Prostate gland (tissue), 2 donors: ENCODE data around the gene FAM117B. TPM values are rescaled to one million over a fixed set of nuclear protein-coding genes. Genes with fewer than 3 reads are reported as not detected.

Experiments
- DNase-seq: peaks from one replicate; pipeline ENCODE4 v3.0.0-alpha.2; 2019; ENCODE audit warnings: low spot score
- H3K27ac ChIP-seq, 2 donors: fragments of 200-600 bp; sonication (generic); 2 replicates each; pipeline ENCODE4 v1.5.1; 2017 to 2019
- H3K27me3 ChIP-seq: fragments of 200-600 bp; sonication (generic); replicated peaks from 2 replicates; pipeline ENCODE4 v1.5.1; 2019; ENCODE audit not compliant: insufficient read depth
- H3K36me3 ChIP-seq, 2 donors: fragments of 200-600 bp; sonication (generic); 1 replicate in 1 of 2; 2 replicates in 1 of 2; pipeline versions ENCODE4 v1.5.1 to v1.8.1; 2017 to 2019
- H3K4me1 ChIP-seq: fragments of 200-600 bp; sonication (generic); replicated peaks from 2 replicates; pipeline ENCODE4 v1.5.1; 2019
- H3K4me3 ChIP-seq, 2 donors: fragments of 200-600 bp; sonication (generic); 2 replicates each; pipeline ENCODE4 v1.5.1; 2017 to 2019
- H3K9me3 ChIP-seq: fragments of 200-600 bp; sonication (generic); 2 replicates; pipeline ENCODE4 v1.5.1; 2017
- POLR2A ChIP-seq: fragments of 450-650 bp; IDR thresholded peaks from one replicate; pipeline ENCODE4 v1.6.1; 2016; ENCODE audit warnings: antibody characterized with exemption, mild to moderate bottlenecking
- POLR2AphosphoS5 ChIP-seq: sonication (generic); formaldehyde crosslinking; IDR thresholded peaks from one replicate; pipeline ENCODE4 v1.6.1; 2017; ENCODE audit warnings: antibody characterized with exemption
- WGBS: methylation state at CpG from one replicate; pipeline ENCODE4 v1.1.5; 2018; 5-methylcytosine and 5-hydroxymethylcytosine counted together
- intact Hi-C: fragments of 100-400 bp; cut with DNase I; formaldehyde crosslinking; loops from one replicate; pipeline ENCODE4 v1.14.2; 2022
- total RNA-seq, 2 donors: library from RNA; depleted of rRNA; stranded (reverse); fragments of >200 nt; gene quantifications; one replicate each; pipeline ENCODE4 v1.1.0, GENCODE V29; 2016
- TF ChIP-seq, protein P1 (sequence below), 4 experiments: fragments of 200-600 bp in 2 of 4; fragments of 450-650 bp in 2 of 4; sonication (generic) in 2 of 4; IDR thresholded peaks; 1 replicate in 3 of 4; 2 replicates in 1 of 4; pipeline ENCODE4 v1.5.1; 2016 to 2019; ENCODE audit warnings: antibody characterized with exemption in 4 of 4, mild to moderate bottlenecking in 2 of 4, moderate library complexity in 2 of 4

The FAM117B gene
- total RNA-seq, result 10 to 100 TPM; 27.5 to 30.5 TPM

DNA sequence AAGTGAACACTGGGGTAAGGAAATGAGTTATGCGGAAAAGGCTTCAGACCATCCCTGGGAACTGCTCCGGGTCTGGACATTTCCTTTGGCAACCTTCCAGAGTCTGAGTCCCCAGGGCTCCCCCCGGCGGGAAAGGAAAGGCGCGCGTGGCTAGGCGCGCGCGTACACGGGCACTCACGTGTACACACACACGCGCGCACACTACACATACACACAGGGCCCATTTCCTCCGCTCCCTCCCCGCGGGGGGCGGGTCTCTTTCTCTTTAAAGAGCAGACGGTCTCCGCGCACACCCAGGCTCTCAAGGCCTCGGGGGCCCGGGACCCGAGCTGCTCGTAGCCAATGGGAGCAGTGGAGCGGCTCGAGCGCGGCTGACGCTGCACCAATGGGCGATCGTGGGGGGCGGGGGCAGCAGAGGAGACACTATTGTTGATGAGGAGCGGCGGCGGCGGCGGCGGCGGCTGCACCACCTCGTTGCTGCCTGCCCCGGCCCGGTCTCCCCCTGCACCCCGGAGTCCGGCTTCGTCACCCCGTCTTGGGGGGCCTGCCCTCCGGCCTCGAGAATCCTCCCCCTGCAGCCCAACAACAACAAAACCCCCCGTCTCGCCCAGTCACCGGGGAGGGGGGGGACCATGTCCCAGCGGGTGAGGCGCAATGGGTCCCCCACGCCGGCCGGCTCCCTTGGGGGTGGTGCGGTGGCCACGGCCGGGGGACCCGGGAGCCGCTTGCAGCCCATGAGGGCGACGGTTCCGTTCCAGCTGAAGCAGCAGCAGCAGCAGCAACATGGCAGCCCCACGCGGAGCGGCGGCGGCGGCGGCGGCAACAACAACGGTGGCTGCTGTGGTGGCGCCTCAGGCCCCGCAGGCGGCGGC, at the start of gene FAM117B:
Gene FAM117B (plus strand): TSS at position 414 of the 872 bp plus-strand sequence. CDS start 219 bp downstream, at position 633.
- DNase-seq, result peak; percentile 98
- WGBS, result 0% methylated on average over 53 of the region's 80 CpGs
- no peaks in the 10 kb centered on the region for H3K36me3 ChIP-seq
- no peaks in the 10 kb centered on the region for H3K27me3 ChIP-seq
- peak within 1 kb of the TSS; percentile 93 to 95 for H3K4me3 ChIP-seq
- TF ChIP-seq POLR2A, result peak; percentile 84
- peak; percentile 89 for TF ChIP-seq POLR2AphosphoS5
- TF ChIP-seq, protein P1, sequence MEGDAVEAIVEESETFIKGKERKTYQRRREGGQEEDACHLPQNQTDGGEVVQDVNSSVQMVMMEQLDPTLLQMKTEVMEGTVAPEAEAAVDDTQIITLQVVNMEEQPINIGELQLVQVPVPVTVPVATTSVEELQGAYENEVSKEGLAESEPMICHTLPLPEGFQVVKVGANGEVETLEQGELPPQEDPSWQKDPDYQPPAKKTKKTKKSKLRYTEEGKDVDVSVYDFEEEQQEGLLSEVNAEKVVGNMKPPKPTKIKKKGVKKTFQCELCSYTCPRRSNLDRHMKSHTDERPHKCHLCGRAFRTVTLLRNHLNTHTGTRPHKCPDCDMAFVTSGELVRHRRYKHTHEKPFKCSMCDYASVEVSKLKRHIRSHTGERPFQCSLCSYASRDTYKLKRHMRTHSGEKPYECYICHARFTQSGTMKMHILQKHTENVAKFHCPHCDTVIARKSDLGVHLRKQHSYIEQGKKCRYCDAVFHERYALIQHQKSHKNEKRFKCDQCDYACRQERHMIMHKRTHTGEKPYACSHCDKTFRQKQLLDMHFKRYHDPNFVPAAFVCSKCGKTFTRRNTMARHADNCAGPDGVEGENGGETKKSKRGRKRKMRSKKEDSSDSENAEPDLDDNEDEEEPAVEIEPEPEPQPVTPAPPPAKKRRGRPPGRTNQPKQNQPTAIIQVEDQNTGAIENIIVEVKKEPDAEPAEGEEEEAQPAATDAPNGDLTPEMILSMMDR (IDR thresholded peaks at IDR 0.05), result no peak
- no peaks in the 10 kb centered on the region for H3K4me1 ChIP-seq
- intact Hi-C loops, result no loop called here
- H3K27ac ChIP-seq, result peak within 1 kb of the TSS; percentile 92 to 93
- no peaks in the 10 kb centered on the region for H3K9me3 ChIP-seq

DNA sequence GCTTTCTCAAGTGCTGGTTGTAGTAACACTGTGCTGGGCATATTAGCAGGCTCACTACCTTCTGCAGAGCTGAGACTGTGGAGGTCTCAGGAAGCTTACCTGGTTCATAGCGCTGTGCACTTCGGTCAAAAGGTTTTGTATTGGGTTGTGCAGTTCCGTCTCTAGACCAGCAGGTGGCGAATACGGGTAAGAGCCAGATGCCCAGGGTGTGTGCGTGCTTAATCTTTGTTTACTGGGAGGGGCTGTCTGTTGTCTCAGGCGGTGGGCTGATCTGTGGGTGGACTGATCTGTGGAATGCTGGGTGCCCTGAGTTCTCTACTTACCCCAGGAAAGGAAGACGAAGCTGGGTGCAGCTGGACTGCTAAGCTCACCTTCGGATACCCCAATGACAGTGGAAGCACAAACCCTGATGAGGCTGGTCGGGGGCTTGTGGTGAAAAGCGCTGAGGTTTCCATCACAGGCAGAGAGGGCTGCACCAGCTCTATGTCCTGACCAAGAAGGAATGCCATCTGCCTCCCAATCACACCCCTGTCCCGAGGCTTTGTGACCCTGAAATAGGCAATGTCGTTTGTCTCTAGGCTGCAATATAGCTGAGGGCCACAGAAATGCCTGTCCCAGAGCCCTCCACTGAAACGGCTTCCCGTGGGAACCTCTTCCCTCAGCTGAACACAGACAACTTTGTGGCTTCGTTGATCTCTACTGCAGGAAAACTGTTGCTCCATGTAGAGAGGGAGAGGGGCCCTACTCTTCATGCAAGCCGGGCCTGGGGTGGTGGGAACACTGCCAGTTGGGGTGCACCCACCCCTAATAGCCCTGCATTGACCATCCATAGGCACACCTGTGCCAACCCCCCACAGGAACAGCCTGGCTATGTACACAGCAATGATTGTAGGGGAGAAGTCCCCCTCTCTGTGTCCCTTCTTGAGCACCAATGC, 45.9 kb upstream of the FAM117B start:
- H3K9me3 ChIP-seq, result no peaks in the 10 kb centered on the region
- intact Hi-C loops, result no loop called here
- no peak overlapping the region for H3K27ac ChIP-seq
- no peaks in the 10 kb centered on the region for H3K4me1 ChIP-seq
- H3K27me3 ChIP-seq, result no peaks in the 10 kb centered on the region
- WGBS, result 33% methylated on average over 17 of the region's 17 CpGs
- DNase-seq, result peak; percentile 70
- H3K4me3 ChIP-seq, result no peak overlapping the region
- no peak for TF ChIP-seq POLR2A
- TF ChIP-seq POLR2AphosphoS5, result peak; percentile 43
- TF ChIP-seq, protein P1 (IDR thresholded peaks at IDR 0.05), result peak; percentile 70 to 90 (median 86)
- H3K36me3 ChIP-seq, result no peaks in the 10 kb centered on the region

DNA sequence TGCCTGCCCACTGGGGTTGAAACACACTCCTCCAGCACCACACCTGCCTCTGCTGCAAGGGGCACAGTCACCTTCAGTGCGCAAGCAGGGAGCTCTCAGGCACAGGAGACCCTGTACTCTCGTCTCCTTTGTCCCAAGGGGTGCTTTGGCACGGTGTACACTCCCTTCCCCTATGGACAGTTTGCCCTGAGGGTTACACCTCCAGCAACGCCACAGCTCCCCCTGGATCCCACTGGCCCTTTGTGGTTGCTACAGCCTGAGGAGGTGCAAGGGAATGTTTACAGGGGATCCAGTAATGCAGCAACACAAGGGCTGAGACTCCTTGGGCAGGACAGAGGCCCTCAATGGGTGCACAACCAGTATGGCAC, 45.2 kb upstream of the FAM117B start:
- H3K9me3 ChIP-seq, result no peaks in the 10 kb centered on the region
- H3K4me1 ChIP-seq, result no peaks in the 10 kb centered on the region
- whole genome bisulfite sequencing, result 88% methylated on average over 4 of the region's 4 CpGs
- TF ChIP-seq, protein P1 (IDR thresholded peaks at IDR 0.05), result no peak
- no peak for TF ChIP-seq POLR2A
- TF ChIP-seq POLR2AphosphoS5, result no peak
- H3K36me3 ChIP-seq, result no peaks in the 10 kb centered on the region
- no peak overlapping the region for H3K4me3 ChIP-seq
- no peaks in the 10 kb centered on the region for H3K27me3 ChIP-seq
- no peak for DNase-seq
- no peak overlapping the region for H3K27ac ChIP-seq
- intact Hi-C loops, result no loop called here

DNA sequence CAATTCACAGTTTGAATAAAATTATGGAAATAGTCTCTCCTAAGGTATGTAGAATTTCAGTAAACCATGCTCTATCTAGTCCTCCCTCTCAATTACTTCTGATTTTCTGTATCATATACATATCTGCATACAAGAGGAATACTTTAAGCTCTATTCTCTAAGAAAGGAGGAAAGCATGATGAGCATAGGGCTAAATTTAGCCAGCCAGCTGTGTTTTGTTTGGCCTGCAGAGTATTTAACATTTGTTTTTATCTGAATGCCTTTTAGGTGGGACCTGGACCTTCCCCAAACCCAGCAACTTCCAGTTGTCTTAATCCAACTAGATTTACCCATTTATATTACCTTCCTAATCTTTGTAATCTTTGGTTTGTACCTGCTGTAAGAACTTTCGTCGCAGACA, 42.2 kb upstream of the FAM117B start:
- Histone ChIP-seq H3K4me3 (no peak overlapping the region), H3K36me3 (no peaks in the 10 kb centered on the region), H3K4me1 (no peaks in the 10 kb centered on the region), H3K27me3 (no peaks in the 10 kb centered on the region), H3K9me3 (no peaks in the 10 kb centered on the region), H3K27ac (no peak overlapping the region)
- DNase-seq, result no peak
- TF ChIP-seq POLR2A (no peak), POLR2AphosphoS5 (no peak)
- TF ChIP-seq, protein P1 (IDR thresholded peaks at IDR 0.05), result no peak
- 53% methylated on average over 2 of the region's 2 CpGs for WGBS
- intact Hi-C loops, result no loop called here
